GM23338 (cell line): ENCODE measurements around the gene MEF2D. TPM values are rescaled to one million over a fixed set of nuclear protein-coding genes. Genes with fewer than 3 reads are reported as not detected.

Source experiments
- ATAC-seq: fragments of 200-7000 bp; cut with Tn5 transposase; 3 replicates; pipeline ENCODE4 v1.9.1; 2020
- DNase-seq: peaks from one replicate; pipeline ENCODE4 v3.0.0-alpha.2; 2015; ENCODE audit warnings: low spot score
- H2AFZ ChIP-seq: fragments of 200-600 bp; sonication (generic); 2 replicates; pipeline ENCODE4 v1.8.0; 2016; ENCODE audit warnings: antibody characterized with exemption, mild to moderate bottlenecking, moderate library complexity
- H3F3A ChIP-seq: fragments of 200-600 bp; sonication (generic); replicated peaks from 2 replicates; pipeline ENCODE4 v1.8.0; 2017; ENCODE audit warnings: antibody characterized with exemption, mixed run types, low read depth
- H3K27ac ChIP-seq: fragments of 200-600 bp; sonication (generic); 2 replicates; pipeline ENCODE4 v1.6.1; 2016; ENCODE audit warnings: low read depth
- H3K27me3 ChIP-seq: fragments of 200-600 bp; sonication (generic); 2 replicates; pipeline ENCODE4 v1.8.0; 2016; ENCODE audit warnings: mild to moderate bottlenecking, mixed run types, moderate library complexity; ENCODE audit not compliant: insufficient read depth
- H3K36me3 ChIP-seq: fragments of 200-600 bp; sonication (generic); 2 replicates; pipeline ENCODE4 v1.8.0; 2016; ENCODE audit warnings: mild to moderate bottlenecking; ENCODE audit not compliant: insufficient read depth
- H3K4me1 ChIP-seq: fragments of 200-600 bp; sonication (generic); 2 replicates; pipeline ENCODE4 v1.8.0; 2016; ENCODE audit warnings: mild to moderate bottlenecking, moderate library complexity; ENCODE audit not compliant: insufficient read depth
- H3K4me2 ChIP-seq: fragments of 200-600 bp; sonication (generic); 2 replicates; pipeline ENCODE4 v1.7.1; 2017; ENCODE audit warnings: mixed run types
- H3K4me3 ChIP-seq: fragments of 200-600 bp; sonication (generic); 2 replicates; pipeline ENCODE4 v1.6.1; 2016; ENCODE audit warnings: mixed run types
- H3K79me2 ChIP-seq: fragments of 200-600 bp; sonication (generic); replicated peaks from 2 replicates; pipeline ENCODE4 v1.8.0; 2017; ENCODE audit warnings: mild to moderate bottlenecking; ENCODE audit not compliant: insufficient read depth
- H3K9me2 ChIP-seq: fragments of 200-600 bp; sonication (generic); 2 replicates; pipeline ENCODE4 v1.8.0; 2017; ENCODE audit not compliant: insufficient read depth
- H4K20me1 ChIP-seq: fragments of 200-600 bp; sonication (generic); replicated peaks from 2 replicates; pipeline ENCODE4 v1.8.0; 2017; ENCODE audit warnings: mild to moderate bottlenecking; ENCODE audit not compliant: insufficient read depth
- H3K27ac Mint-ChIP-seq: 2 replicates; pipeline ENCODE4 v1.8.0; 2020; ENCODE audit warnings: inconsistent platforms, mild to moderate bottlenecking, moderate library complexity, mixed read lengths
- H3K27me3 Mint-ChIP-seq: 3 replicates; pipeline ENCODE4 v1.8.0; 2022; ENCODE audit warnings: low read depth, mild to moderate bottlenecking, moderate library complexity, mixed read lengths, inconsistent platforms; ENCODE audit not compliant: insufficient read depth, poor library complexity
- H3K36me3 Mint-ChIP-seq: 3 replicates; pipeline ENCODE4 v1.8.0; 2021; ENCODE audit warnings: low read depth, mild to moderate bottlenecking, inconsistent platforms, moderate library complexity, mixed read lengths
- H3K4me1 Mint-ChIP-seq: 3 replicates; pipeline ENCODE4 v1.8.0; 2020; ENCODE audit warnings: mild to moderate bottlenecking, inconsistent platforms, mixed read lengths
- H3K4me3 Mint-ChIP-seq: 3 replicates; pipeline ENCODE4 v1.8.0; 2021; ENCODE audit warnings: moderate library complexity, mild to moderate bottlenecking, inconsistent platforms, mixed read lengths
- H3K9me3 Mint-ChIP-seq: 3 replicates; pipeline ENCODE4 v1.8.0; 2020; ENCODE audit warnings: moderate library complexity, mild to moderate bottlenecking, inconsistent platforms, mixed read lengths
- CREB1 ChIP-seq: fragments of 250-450 bp; sonication (Bioruptor Pico); IDR thresholded peaks from 2 replicates; pipeline ENCODE4 v1.5.0; 2020; ENCODE audit warnings: low read depth, mild to moderate bottlenecking, moderate library complexity
- EZH2 ChIP-seq: fragments of 200-600 bp; sonication (generic); IDR thresholded peaks from one replicate; pipeline ENCODE4 v1.8.0; 2017; ENCODE audit warnings: antibody characterized with exemption, mild to moderate bottlenecking, low read depth; ENCODE audit not compliant: unreplicated experiment
- EZH2phosphoT487 ChIP-seq: fragments of 200-600 bp; sonication (generic); IDR thresholded peaks from one replicate; pipeline ENCODE4 v1.8.1; 2018; ENCODE audit warnings: antibody characterized with exemption; ENCODE audit not compliant: unreplicated experiment
- JUNB ChIP-seq: IDR thresholded peaks from one replicate; pipeline ENCODE4 v1.6.1; 2016; ENCODE audit warnings: antibody characterized with exemption; ENCODE audit not compliant: unreplicated experiment
- NANOG ChIP-seq: IDR thresholded peaks from 2 replicates; pipeline ENCODE4 v1.6.1; 2016; ENCODE audit warnings: antibody characterized with exemption, borderline replicate concordance
- POLR2AphosphoS5 ChIP-seq: IDR thresholded peaks from 2 replicates; pipeline ENCODE4 v1.6.1; 2016; ENCODE audit warnings: antibody characterized with exemption, low read depth
- STAT1 ChIP-seq: IDR thresholded peaks from one replicate; pipeline ENCODE4 v1.6.1; 2016; ENCODE audit warnings: antibody characterized with exemption; ENCODE audit not compliant: unreplicated experiment
- ZNF114 ChIP-seq: fragments of 250-450 bp; sonication (Bioruptor Pico); IDR thresholded peaks from 2 replicates; pipeline ENCODE4 v1.5.0; 2020; ENCODE audit warnings: mild to moderate bottlenecking, moderate library complexity
- polyA plus RNA-seq: library from polyadenylated mRNA; unstranded; fragments of >200 nt; fragmentation: Nextera tagmentation; extraction: Ambion mirVana; gene quantifications from 2 replicates; pipeline ENCODE4 v1.2.1, GENCODE V29; 2016
- total RNA-seq: library from RNA; depleted of rRNA; stranded (reverse); fragments of >200 nt; shearing (Covaris generic); gene quantifications from 2 replicates; pipeline ENCODE4 v1.2.3, GENCODE V29; 2014
- TF ChIP-seq, protein P1 (sequence below): IDR thresholded peaks from 2 replicates; pipeline ENCODE4 v1.6.1; 2016; ENCODE audit warnings: antibody characterized with exemption
- TF ChIP-seq, protein P2 (sequence below), 2 experiments: fragments of 200-600 bp in 1 of 2; sonication (generic) in 1 of 2; conservative IDR thresholded peaks; 2 replicates each; pipeline versions ENCODE4 v1.5.1 to v1.6.1; 2016 to 2017; ENCODE audit warnings: antibody characterized with exemption in 2 of 2, low read depth in 2 of 2, mild to moderate bottlenecking in 2 of 2, moderate library complexity in 1 of 2
- TF ChIP-seq, protein P3 (sequence below): fragments of 250-450 bp; sonication (Bioruptor Pico); IDR thresholded peaks from 2 replicates; pipeline ENCODE4 v1.5.0; 2020; ENCODE audit warnings: mild to moderate bottlenecking, moderate library complexity

MEF2D gene
- total and polyA plus RNA-seq, 2 experiments from 2014 or later, result 10.6 to 15.5 TPM

GRCh38 chr1:156493742-156494141 is 6.8 kb downstream of the MEF2D start:
- no peak overlapping the region for H3K4me3 ChIP-seq
- Mint-ChIP-seq H3K27ac (no peak overlapping the region), H3K4me3 (no peak overlapping the region), H3K9me3 (no peaks in the 10 kb centered on the region), H3K27me3 (peaks cover 19% of the 10 kb centered on the region), H3K4me1 (peaks cover 93% of the 10 kb centered on the region), H3K36me3 (peaks cover 6% of the 10 kb centered on the region; the same call in 2 of the 3 replicates)
- no peak overlapping the region for H3K27ac ChIP-seq
- H3K9me2 ChIP-seq, result no peaks in the 10 kb centered on the region
- ATAC-seq, result no peak
- no peak for DNase-seq
- no peaks in the 10 kb centered on the region for H3K27me3 ChIP-seq
- H4K20me1 ChIP-seq, result peaks cover 12% of the 10 kb centered on the region
- peaks cover 76% of the 10 kb centered on the region for H3K79me2 ChIP-seq
- no peaks in the 10 kb centered on the region for H3K36me3 ChIP-seq
- H3K4me1 ChIP-seq, result peaks cover 78% of the 10 kb centered on the region
- no peaks in the 10 kb centered on the region for H3F3A ChIP-seq
- TF ChIP-seq, protein P1, sequence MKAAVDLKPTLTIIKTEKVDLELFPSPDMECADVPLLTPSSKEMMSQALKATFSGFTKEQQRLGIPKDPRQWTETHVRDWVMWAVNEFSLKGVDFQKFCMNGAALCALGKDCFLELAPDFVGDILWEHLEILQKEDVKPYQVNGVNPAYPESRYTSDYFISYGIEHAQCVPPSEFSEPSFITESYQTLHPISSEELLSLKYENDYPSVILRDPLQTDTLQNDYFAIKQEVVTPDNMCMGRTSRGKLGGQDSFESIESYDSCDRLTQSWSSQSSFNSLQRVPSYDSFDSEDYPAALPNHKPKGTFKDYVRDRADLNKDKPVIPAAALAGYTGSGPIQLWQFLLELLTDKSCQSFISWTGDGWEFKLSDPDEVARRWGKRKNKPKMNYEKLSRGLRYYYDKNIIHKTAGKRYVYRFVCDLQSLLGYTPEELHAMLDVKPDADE, result no peak
- TF ChIP-seq, protein P2, sequence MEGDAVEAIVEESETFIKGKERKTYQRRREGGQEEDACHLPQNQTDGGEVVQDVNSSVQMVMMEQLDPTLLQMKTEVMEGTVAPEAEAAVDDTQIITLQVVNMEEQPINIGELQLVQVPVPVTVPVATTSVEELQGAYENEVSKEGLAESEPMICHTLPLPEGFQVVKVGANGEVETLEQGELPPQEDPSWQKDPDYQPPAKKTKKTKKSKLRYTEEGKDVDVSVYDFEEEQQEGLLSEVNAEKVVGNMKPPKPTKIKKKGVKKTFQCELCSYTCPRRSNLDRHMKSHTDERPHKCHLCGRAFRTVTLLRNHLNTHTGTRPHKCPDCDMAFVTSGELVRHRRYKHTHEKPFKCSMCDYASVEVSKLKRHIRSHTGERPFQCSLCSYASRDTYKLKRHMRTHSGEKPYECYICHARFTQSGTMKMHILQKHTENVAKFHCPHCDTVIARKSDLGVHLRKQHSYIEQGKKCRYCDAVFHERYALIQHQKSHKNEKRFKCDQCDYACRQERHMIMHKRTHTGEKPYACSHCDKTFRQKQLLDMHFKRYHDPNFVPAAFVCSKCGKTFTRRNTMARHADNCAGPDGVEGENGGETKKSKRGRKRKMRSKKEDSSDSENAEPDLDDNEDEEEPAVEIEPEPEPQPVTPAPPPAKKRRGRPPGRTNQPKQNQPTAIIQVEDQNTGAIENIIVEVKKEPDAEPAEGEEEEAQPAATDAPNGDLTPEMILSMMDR (conservative IDR thresholded peaks at IDR 0.05; ENCODE audit: low read depth in 2 of 2), result no peak
- H3K4me2 ChIP-seq, result no peak overlapping the region
- H2AFZ ChIP-seq, result no peak overlapping the region

- Mint-ChIP-seq H3K36me3 (peaks cover 6% of the 10 kb centered on the region; the same call in 2 of the 3 replicates), H3K27ac (peak overlapping the region; percentile 2; the same call in 1 of the 2 replicates), H3K4me1 (peaks cover 93% of the 10 kb centered on the region), H3K27me3 (peaks cover 19% of the 10 kb centered on the region), H3K4me3 (no peak overlapping the region; the same call in 2 of the 3 replicates), H3K9me3 (no peaks in the 10 kb centered on the region; the same call in 2 of the 3 replicates)
- Histone ChIP-seq H3K27ac (no peak overlapping the region), H3F3A (no peaks in the 10 kb centered on the region), H4K20me1 (peaks cover 14% of the 10 kb centered on the region), H3K27me3 (no peaks in the 10 kb centered on the region), H3K4me1 (peaks cover 76% of the 10 kb centered on the region), H3K4me2 (no peak overlapping the region), H3K9me2 (no peaks in the 10 kb centered on the region), H3K4me3 (no peak overlapping the region), H3K79me2 (peaks cover 76% of the 10 kb centered on the region), H3K36me3 (no peaks in the 10 kb centered on the region), H2AFZ (no peak overlapping the region)
- ATAC-seq (no peak), DNase-seq (no peak)
- no peak for TF ChIP-seq STAT1
- no peak for TF ChIP-seq EZH2
- TF ChIP-seq EZH2phosphoT487, result no peak
- TF ChIP-seq CREB1, result no peak
- no peak for TF ChIP-seq JUNB
- TF ChIP-seq NANOG, result no peak
- no peak for TF ChIP-seq POLR2AphosphoS5
- TF ChIP-seq, protein P2 (conservative IDR thresholded peaks at IDR 0.05; ENCODE audit: low read depth in 2 of 2), result no peak
- TF ChIP-seq ZNF114, result no peak
- TF ChIP-seq, protein P3, sequence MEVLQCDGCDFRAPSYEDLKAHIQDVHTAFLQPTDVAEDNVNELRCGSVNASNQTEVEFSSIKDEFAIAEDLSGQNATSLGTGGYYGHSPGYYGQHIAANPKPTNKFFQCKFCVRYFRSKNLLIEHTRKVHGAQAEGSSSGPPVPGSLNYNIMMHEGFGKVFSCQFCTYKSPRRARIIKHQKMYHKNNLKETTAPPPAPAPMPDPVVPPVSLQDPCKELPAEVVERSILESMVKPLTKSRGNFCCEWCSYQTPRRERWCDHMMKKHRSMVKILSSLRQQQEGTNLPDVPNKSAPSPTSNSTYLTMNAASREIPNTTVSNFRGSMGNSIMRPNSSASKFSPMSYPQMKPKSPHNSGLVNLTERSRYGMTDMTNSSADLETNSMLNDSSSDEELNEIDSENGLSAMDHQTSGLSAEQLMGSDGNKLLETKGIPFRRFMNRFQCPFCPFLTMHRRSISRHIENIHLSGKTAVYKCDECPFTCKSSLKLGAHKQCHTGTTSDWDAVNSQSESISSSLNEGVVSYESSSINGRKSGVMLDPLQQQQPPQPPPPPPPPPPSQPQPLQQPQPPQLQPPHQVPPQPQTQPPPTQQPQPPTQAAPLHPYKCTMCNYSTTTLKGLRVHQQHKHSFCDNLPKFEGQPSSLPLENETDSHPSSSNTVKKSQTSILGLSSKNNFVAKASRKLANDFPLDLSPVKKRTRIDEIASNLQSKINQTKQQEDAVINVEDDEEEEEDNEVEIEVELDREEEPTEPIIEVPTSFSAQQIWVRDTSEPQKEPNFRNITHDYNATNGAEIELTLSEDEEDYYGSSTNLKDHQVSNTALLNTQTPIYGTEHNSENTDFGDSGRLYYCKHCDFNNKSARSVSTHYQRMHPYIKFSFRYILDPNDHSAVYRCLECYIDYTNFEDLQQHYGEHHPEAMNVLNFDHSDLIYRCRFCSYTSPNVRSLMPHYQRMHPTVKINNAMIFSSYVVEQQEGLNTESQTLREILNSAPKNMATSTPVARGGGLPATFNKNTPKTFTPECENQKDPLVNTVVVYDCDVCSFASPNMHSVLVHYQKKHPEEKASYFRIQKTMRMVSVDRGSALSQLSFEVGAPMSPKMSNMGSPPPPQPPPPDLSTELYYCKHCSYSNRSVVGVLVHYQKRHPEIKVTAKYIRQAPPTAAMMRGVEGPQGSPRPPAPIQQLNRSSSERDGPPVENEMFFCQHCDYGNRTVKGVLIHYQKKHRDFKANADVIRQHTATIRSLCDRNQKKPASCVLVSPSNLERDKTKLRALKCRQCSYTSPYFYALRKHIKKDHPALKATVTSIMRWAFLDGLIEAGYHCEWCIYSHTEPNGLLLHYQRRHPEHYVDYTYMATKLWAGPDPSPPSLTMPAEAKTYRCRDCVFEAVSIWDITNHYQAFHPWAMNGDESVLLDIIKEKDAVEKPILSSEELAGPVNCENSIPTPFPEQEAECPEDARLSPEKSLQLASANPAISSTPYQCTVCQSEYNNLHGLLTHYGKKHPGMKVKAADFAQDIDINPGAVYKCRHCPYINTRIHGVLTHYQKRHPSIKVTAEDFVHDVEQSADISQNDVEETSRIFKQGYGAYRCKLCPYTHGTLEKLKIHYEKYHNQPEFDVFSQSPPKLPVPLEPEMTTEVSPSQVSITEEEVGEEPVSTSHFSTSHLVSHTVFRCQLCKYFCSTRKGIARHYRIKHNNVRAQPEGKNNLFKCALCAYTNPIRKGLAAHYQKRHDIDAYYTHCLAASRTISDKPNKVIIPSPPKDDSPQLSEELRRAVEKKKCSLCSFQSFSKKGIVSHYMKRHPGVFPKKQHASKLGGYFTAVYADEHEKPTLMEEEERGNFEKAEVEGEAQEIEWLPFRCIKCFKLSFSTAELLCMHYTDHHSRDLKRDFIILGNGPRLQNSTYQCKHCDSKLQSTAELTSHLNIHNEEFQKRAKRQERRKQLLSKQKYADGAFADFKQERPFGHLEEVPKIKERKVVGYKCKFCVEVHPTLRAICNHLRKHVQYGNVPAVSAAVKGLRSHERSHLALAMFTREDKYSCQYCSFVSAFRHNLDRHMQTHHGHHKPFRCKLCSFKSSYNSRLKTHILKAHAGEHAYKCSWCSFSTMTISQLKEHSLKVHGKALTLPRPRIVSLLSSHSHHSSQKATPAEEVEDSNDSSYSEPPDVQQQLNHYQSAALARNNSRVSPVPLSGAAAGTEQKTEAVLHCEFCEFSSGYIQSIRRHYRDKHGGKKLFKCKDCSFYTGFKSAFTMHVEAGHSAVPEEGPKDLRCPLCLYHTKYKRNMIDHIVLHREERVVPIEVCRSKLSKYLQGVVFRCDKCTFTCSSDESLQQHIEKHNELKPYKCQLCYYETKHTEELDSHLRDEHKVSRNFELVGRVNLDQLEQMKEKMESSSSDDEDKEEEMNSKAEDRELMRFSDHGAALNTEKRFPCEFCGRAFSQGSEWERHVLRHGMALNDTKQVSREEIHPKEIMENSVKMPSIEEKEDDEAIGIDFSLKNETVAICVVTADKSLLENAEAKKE (CRISPR knock-in tag), result no peak
These were observed 7.4 kb downstream of the MEF2D start for GRCh38 chr1:156493154-156493631.
